ENCODE results near the gene PPP1R14D. TPM values are rescaled to one million over a fixed set of nuclear protein-coding genes. Genes with fewer than 3 reads are reported as not detected.

PPP1R14D gene
- total RNA-seq, 1 donor from 2014 or later: not detected

DNA sequence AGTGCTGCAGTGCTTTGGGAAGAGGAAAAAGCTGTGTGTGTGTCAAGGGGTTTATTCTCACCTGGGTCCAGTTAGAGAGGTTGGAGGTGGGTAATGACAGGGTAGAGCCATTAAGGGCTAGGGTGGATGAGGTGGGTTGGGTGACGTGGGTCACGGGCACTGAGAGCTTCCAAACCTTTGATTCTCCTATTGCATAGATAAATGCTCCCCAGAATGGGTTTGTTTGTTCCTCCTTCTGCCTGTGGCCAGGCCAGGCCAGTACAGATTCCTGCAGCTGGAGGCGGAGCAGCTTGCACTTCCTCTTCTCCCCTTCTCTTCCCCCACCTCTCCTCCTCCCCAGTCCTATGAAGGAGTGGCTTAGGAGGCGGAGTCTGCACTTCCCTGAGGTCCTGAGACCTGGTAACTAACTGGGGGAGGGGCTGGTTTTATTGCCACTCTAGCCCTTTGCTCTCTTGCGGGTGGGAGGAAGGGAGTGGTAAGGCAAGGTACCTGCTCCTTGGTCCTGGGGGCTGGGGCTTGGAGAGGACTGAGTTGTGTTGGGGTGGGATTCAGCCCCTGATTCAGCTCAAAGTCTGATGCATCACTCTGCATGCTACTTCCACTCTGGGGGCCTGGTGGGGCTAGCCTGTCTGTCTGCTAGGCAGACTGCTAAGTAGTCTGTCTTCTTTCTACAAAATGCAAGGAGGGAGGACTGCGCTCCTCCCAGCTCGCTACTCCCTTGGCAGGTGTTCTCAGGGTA, 18.9 kb upstream of the PPP1R14D start:
- TF ChIP-seq, protein P1, sequence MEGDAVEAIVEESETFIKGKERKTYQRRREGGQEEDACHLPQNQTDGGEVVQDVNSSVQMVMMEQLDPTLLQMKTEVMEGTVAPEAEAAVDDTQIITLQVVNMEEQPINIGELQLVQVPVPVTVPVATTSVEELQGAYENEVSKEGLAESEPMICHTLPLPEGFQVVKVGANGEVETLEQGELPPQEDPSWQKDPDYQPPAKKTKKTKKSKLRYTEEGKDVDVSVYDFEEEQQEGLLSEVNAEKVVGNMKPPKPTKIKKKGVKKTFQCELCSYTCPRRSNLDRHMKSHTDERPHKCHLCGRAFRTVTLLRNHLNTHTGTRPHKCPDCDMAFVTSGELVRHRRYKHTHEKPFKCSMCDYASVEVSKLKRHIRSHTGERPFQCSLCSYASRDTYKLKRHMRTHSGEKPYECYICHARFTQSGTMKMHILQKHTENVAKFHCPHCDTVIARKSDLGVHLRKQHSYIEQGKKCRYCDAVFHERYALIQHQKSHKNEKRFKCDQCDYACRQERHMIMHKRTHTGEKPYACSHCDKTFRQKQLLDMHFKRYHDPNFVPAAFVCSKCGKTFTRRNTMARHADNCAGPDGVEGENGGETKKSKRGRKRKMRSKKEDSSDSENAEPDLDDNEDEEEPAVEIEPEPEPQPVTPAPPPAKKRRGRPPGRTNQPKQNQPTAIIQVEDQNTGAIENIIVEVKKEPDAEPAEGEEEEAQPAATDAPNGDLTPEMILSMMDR (conservative IDR thresholded peaks at IDR 0.05): no peak
- Mint-ChIP-seq H3K4me3 (no peak overlapping the region), H3K4me1 (peaks cover 19% of the 10 kb centered on the region), H3K27me3 (ENCODE audit: low read depth) (peaks cover 59% of the 10 kb centered on the region), H3K27ac (ENCODE audit: unreplicated experiment) (no peak overlapping the region), H3K9me3 (no peaks in the 10 kb centered on the region), H3K36me3 (ENCODE audit: low read depth) (no peaks in the 10 kb centered on the region)
- DNase-seq (ENCODE audit: low read depth, low spot score): no peak

DNA sequence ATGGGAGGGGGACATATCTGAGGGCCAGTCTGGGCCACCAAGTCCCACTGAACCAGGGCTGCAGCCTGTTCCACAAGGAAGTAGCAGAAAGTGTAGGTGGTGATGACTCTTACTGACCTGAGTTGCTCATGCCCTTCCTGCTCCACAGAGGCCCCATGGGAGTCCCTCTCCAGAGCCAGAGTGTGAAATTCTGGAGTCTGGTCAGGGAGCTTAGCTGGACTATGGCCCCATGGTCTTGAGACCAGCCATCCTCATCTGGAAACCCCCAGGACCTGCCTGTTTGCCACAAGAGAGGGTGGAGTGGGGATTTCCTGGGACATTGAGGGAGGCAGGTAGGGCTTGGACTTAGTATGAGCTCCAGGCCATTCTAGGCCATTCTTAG, 18.3 kb upstream of the PPP1R14D start:
- H3K27ac Mint-ChIP-seq (ENCODE audit: unreplicated experiment): no peak overlapping the region
- DNase-seq (ENCODE audit: low read depth, low spot score): no peak
- TF ChIP-seq, protein P1 (conservative IDR thresholded peaks at IDR 0.05): no peak
- H3K4me1 Mint-ChIP-seq: peaks cover 19% of the 10 kb centered on the region
- peaks cover 65% of the 10 kb centered on the region for H3K27me3 Mint-ChIP-seq (ENCODE audit: low read depth)
- no peaks in the 10 kb centered on the region for H3K9me3 Mint-ChIP-seq
- no peaks in the 10 kb centered on the region for H3K36me3 Mint-ChIP-seq (ENCODE audit: low read depth)
- no peak overlapping the region for H3K4me3 Mint-ChIP-seq

DNA sequence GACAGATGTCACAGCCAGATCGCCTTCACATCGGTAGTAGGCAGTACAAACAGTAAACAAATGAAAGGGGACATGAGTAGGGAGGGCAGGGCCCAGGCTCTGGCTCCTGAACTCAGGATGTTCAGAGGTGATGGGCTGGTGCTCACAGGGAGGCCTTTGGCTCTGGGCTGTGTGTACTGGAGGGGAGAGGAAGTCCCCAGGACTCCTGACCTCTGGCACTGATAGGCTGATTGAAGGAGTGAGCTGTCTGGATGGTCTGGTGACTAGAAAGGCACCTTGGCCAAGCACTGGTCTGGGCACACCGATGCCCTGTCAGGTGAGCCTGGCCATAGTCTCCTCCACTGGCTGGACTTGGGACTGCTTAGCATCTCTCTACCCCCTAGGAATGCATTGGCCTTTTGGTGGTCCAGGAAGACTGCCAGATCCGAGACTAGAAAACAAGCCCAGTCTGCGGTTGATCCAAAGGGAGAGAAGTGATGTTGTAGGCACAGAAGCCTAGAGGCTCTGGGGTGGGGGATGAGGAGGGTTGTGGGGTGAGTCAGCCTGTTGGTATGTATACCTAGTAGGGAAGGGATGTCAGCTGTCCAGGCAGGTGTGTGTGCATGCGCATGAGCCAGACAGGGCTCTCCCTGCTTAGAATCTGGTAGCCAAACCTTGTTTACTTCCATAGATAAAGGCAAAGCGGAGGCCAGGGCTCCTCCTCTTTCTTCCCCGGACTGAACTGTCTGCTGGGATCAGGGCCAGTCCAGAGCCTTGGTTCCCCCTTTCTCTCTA, 17.2 kb upstream of the PPP1R14D start:
- H3K4me1 Mint-ChIP-seq: peaks cover 19% of the 10 kb centered on the region
- H3K4me3 Mint-ChIP-seq: peak overlapping the region; percentile 29
- H3K27ac Mint-ChIP-seq (ENCODE audit: unreplicated experiment): no peak overlapping the region
- TF ChIP-seq, protein P1 (conservative IDR thresholded peaks at IDR 0.05): no peak
- H3K9me3 Mint-ChIP-seq: no peaks in the 10 kb centered on the region
- no peaks in the 10 kb centered on the region for H3K36me3 Mint-ChIP-seq (ENCODE audit: low read depth)
- no peak for DNase-seq (ENCODE audit: low read depth, low spot score)
- H3K27me3 Mint-ChIP-seq (ENCODE audit: low read depth): peaks cover 76% of the 10 kb centered on the region

DNA sequence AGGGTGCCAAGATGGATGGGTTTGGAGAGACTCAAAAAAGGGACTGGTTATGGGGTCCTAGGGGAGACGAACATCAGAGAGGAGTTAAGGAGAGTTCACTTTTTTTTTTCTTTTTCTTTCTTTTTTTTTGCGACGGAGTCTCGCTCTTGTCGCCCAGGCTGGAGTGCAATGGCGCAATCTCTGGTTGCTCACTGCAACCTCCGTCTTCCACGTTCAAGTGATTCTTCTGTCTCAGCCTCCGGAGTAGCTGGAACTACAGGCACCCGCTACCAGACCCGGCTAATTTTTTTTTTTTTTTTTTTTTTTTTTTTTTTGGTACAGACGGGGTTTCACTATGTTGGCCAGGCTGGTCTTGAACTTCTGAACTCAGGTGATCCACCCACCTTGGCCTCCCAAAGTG, 16.5 kb upstream of the PPP1R14D start:
- TF ChIP-seq, protein P1 (conservative IDR thresholded peaks at IDR 0.05): no peak
- H3K9me3 Mint-ChIP-seq: no peaks in the 10 kb centered on the region
- no peak for DNase-seq (ENCODE audit: low read depth, low spot score)
- no peaks in the 10 kb centered on the region for H3K36me3 Mint-ChIP-seq (ENCODE audit: low read depth)
- no peak overlapping the region for H3K27ac Mint-ChIP-seq (ENCODE audit: unreplicated experiment)
- peaks cover 75% of the 10 kb centered on the region for H3K27me3 Mint-ChIP-seq (ENCODE audit: low read depth)
- H3K4me1 Mint-ChIP-seq: peaks cover 19% of the 10 kb centered on the region
- H3K4me3 Mint-ChIP-seq: peak overlapping the region; percentile 76

DNA sequence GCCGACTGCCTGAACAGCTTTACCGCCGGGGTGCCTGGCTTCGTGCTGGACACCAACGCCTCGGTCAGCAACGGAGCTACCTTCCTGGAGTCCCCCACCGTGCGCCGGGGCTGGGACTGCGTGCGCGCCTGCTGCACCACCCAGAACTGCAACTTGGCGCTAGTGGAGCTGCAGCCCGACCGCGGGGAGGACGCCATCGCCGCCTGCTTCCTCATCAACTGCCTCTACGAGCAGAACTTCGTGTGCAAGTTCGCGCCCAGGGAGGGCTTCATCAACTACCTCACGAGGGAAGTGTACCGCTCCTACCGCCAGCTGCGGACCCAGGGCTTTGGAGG, 16.2 kb upstream of the PPP1R14D start:
- Mint-ChIP-seq H3K36me3 (ENCODE audit: low read depth) (no peaks in the 10 kb centered on the region), H3K9me3 (no peaks in the 10 kb centered on the region), H3K4me1 (peaks cover 19% of the 10 kb centered on the region), H3K27me3 (ENCODE audit: low read depth) (peaks cover 76% of the 10 kb centered on the region), H3K27ac (ENCODE audit: unreplicated experiment) (no peak overlapping the region), H3K4me3 (peak overlapping the region; percentile 76)
- no peak for DNase-seq (ENCODE audit: low read depth, low spot score)
- TF ChIP-seq, protein P1 (conservative IDR thresholded peaks at IDR 0.05): no peak

Measured in neural crest cell (in vitro differentiated cells).